Suppressor macrophage treated with lipopolysaccharide for 1 hour (primary cell): ENCODE data around the gene CLDN25.

Source experiments
- DNase-seq, 3 donors: peaks; one replicate each; pipeline ENCODE4 v3.0.0-alpha.2; 2020 to 2022

Gene CLDN25

DNA sequence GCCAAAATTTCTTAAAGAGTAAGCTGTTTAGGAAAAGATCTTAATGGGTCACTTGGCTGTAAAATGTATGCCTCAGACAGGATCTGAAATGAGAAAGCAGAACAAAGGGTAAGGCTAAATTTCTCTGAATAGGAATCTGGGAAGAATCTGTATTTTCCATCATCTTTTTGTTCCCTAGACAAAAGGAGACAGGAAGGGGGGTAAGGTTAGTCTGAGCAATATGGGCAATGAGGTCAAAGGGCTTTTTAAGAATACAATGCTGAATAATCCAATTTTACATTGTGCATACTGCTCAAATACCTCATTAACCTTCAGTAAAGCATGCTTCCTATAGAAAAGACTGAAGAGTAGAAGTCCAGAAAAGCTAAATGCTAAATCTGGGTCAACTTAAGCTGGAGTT is 34.6 kb downstream of the CLDN25 start:
- DNase-seq: no peak

GRCh38 chr11:113817162-113817561 is 37.6 kb downstream of the CLDN25 start:
- no peak for DNase-seq

GRCh38 chr11:113817626-113818025 is 38.0 kb downstream of the CLDN25 start:
- no peak for DNase-seq

- no peak for DNase-seq
Measured at GRCh38 chr11:113818426-113818825, 38.8 kb downstream of the CLDN25 start.

DNA sequence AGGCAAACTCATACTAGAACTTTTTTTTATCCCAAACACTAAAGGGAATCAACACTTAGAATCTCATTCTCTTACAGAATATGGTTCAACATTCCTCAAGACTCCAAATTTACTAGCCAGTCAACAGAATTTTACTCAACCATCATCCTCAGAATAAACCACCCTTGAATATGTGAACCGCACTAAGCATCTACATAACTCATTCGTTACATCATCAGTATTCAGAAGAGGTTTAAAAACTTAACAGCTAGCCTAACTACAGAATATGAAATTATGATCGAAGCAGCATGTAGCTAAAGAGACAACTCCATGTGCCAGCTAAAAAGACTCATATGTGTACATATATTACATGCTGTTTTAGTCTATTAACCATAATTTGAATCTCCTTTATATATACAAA is 47.9 kb downstream of the CLDN25 start:
- DNase-seq: no peak

- no peak for DNase-seq
Measured at GRCh38 chr11:113828191-113828590, 48.6 kb downstream of the CLDN25 start.

GRCh38 chr11:113829751-113830150 is 50.2 kb downstream of the CLDN25 start:
- no peak for DNase-seq
